RWPE2 (cell line): ENCODE data around the gene TP63.

Experiments
- ATAC-seq: fragments of 200-7000 bp; cut with Tn5 transposase; 3 replicates; pipeline ENCODE4 v1.9.1; 2021; ENCODE audit warnings: low read depth
- DNase-seq: peaks from one replicate; pipeline ENCODE4 v3.0.0-alpha.2; 2020; ENCODE audit warnings: low spot score
- H3K27ac ChIP-seq: fragments of 450-650 bp; 2 replicates; pipeline ENCODE4 v1.5.1; 2017; ENCODE audit warnings: mild to moderate bottlenecking; ENCODE audit not compliant: poor library complexity, severe bottlenecking
- H3K27me3 ChIP-seq: fragments of 250-450 bp; sonication (Bioruptor Pico); 2 replicates; pipeline ENCODE4 v1.5.1; 2021; ENCODE audit warnings: mild to moderate bottlenecking, moderate library complexity; ENCODE audit not compliant: insufficient read depth, poor library complexity, severe bottlenecking
- H3K36me3 ChIP-seq: fragments of 250-450 bp; sonication (Bioruptor Pico); 2 replicates; pipeline ENCODE4 v1.5.1; 2020; ENCODE audit warnings: low read depth, mild to moderate bottlenecking, moderate library complexity
- H3K4me1 ChIP-seq: fragments of 250-450 bp; sonication (Bioruptor Pico); 2 replicates; pipeline ENCODE4 v1.5.1; 2021; ENCODE audit warnings: mild to moderate bottlenecking, moderate library complexity; ENCODE audit not compliant: insufficient read depth, poor library complexity, severe bottlenecking
- H3K4me3 ChIP-seq: fragments of 250-450 bp; sonication (Bioruptor Pico); 2 replicates; pipeline ENCODE4 v1.5.1; 2021; ENCODE audit warnings: mild to moderate bottlenecking, moderate library complexity; ENCODE audit not compliant: severe bottlenecking
- H3K9me3 ChIP-seq: fragments of 250-450 bp; sonication (Bioruptor Pico); 2 replicates; pipeline ENCODE4 v1.5.1; 2021; ENCODE audit warnings: mild to moderate bottlenecking, moderate library complexity; ENCODE audit not compliant: severe bottlenecking
- TF ChIP-seq, protein P1 (sequence below): fragments of 450-650 bp; IDR thresholded peaks from one replicate; pipeline ENCODE4 v1.5.1; 2017; ENCODE audit warnings: mild to moderate bottlenecking, moderate library complexity; ENCODE audit not compliant: poor library complexity, severe bottlenecking

TP63 gene

DNA sequence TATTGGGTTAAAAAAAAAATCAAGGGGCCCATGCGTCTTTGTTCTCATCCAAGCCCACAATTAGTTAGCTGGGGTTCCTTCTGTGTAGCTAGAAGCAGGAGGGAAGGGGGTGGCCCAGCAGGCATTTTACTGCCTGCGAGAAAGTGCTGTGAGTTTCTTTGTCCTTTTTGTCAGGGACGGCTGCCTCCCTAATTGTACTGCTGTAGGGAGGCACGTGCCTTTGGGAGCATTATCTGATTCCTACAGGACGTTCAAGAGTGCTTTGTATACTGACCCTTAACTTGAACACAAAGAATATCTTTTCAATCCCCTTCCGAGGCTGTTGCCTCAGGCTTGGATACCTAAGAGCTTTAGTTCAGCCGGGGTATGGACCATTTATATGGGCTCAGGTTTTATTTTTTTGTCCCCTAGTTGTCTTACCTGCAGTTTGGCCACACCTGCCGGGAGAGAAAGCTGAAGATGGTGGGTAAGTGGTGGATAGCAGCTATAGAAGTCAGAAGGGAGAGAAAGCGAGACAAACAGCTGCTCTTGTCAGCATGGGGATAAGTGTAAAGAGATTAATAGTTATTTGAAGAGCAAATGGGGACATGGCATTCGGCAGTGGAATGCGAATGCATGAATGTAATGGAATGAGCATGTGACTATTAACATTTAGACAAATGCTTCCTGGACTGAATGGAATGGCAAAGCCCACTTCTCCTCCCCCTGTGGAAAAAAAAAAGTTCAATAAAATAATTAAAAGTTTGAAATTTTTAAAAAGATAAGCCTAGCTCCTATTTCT lies 175.2 kb downstream of the TP63 start:
- TF ChIP-seq, protein P1, sequence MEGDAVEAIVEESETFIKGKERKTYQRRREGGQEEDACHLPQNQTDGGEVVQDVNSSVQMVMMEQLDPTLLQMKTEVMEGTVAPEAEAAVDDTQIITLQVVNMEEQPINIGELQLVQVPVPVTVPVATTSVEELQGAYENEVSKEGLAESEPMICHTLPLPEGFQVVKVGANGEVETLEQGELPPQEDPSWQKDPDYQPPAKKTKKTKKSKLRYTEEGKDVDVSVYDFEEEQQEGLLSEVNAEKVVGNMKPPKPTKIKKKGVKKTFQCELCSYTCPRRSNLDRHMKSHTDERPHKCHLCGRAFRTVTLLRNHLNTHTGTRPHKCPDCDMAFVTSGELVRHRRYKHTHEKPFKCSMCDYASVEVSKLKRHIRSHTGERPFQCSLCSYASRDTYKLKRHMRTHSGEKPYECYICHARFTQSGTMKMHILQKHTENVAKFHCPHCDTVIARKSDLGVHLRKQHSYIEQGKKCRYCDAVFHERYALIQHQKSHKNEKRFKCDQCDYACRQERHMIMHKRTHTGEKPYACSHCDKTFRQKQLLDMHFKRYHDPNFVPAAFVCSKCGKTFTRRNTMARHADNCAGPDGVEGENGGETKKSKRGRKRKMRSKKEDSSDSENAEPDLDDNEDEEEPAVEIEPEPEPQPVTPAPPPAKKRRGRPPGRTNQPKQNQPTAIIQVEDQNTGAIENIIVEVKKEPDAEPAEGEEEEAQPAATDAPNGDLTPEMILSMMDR = no peak
- Histone ChIP-seq H3K9me3 (no peaks in the 10 kb centered on the region), H3K27ac (peak overlapping the region; percentile 11), H3K4me1 (peaks cover 3% of the 10 kb centered on the region), H3K36me3 (peaks cover 80% of the 10 kb centered on the region), H3K4me3 (no peak overlapping the region), H3K27me3 (no peaks in the 10 kb centered on the region)
- no peak for ATAC-seq
- DNase-seq = no peak

GRCh38 chr3:189808246-189809007 lies 177.2 kb downstream of the TP63 start:
- peaks cover 80% of the 10 kb centered on the region for H3K36me3 ChIP-seq
- TF ChIP-seq, protein P1 = no peak
- no peaks in the 10 kb centered on the region for H3K9me3 ChIP-seq
- H3K27ac ChIP-seq = no peak overlapping the region
- no peak overlapping the region for H3K4me3 ChIP-seq
- no peaks in the 10 kb centered on the region for H3K27me3 ChIP-seq
- DNase-seq (no peak), ATAC-seq (no peak)
- no peaks in the 10 kb centered on the region for H3K4me1 ChIP-seq

DNA sequence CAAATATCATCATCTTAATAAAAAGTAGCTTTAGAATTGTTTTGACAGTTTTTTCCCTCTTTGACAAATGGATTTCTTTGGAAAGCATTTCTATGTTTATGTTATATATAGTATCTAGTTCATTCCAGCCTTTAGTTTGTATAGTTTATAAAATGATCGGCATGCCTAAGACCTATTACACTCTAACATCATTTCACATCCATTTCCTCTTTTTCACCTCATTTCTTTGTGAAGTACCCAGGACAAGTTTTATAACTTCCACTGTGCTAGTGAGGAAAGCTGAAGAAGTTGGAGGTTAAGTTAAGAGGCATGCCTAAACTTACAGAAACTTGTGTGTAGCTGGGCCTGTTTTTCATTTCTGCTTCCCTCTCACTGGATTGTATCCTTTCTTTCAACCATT lies 178.4 kb downstream of the TP63 start:
- DNase-seq = no peak
- ATAC-seq = no peak

GRCh38 chr3:189812806-189813465 lies 181.7 kb downstream of the TP63 start:
- TF ChIP-seq, protein P1 = no peak
- H3K4me3 ChIP-seq = no peak overlapping the region
- no peak for ATAC-seq
- peaks cover 12% of the 10 kb centered on the region for H3K4me1 ChIP-seq
- no peak for DNase-seq
- peaks cover 94% of the 10 kb centered on the region for H3K36me3 ChIP-seq
- H3K27ac ChIP-seq = no peak overlapping the region
- no peaks in the 10 kb centered on the region for H3K27me3 ChIP-seq
- H3K9me3 ChIP-seq = no peaks in the 10 kb centered on the region

More for the DNA sequence above, 178.4 kb downstream of the TP63 start:
- H3K4me1 ChIP-seq = no peaks in the 10 kb centered on the region
- no peaks in the 10 kb centered on the region for H3K27me3 ChIP-seq
- peaks cover 87% of the 10 kb centered on the region for H3K36me3 ChIP-seq
- H3K9me3 ChIP-seq = no peaks in the 10 kb centered on the region
- TF ChIP-seq, protein P1 = no peak
- no peak overlapping the region for H3K27ac ChIP-seq
- H3K4me3 ChIP-seq = no peak overlapping the region
